Effector memory CD4-positive, alpha-beta T cell (primary cell): Measurements from ENCODE around the gene FADS1.

ENCODE experiments used
- DNase-seq, 3 donors: peaks; one replicate each; pipeline ENCODE4 v3.0.0-alpha.2; 2020
- H3K27ac ChIP-seq: 2 replicates; pipeline ENCODE4 v1.7.0; 2013; ENCODE audit warnings: mild to moderate bottlenecking, low read length, moderate library complexity; ENCODE audit not compliant: insufficient read depth, poor library complexity, severe bottlenecking
- H3K27me3 ChIP-seq: replicated peaks from 2 replicates; pipeline ENCODE4 v1.7.0; 2013; ENCODE audit warnings: mild to moderate bottlenecking, low read length; ENCODE audit not compliant: insufficient read depth, control insufficient read depth, poor library complexity, severe bottlenecking
- H3K36me3 ChIP-seq: 2 replicates; pipeline ENCODE4 v1.7.0; 2013; ENCODE audit warnings: mild to moderate bottlenecking, low read length, moderate library complexity; ENCODE audit not compliant: control insufficient read depth, insufficient read depth
- H3K4me1 ChIP-seq: 2 replicates; pipeline ENCODE4 v1.7.0; 2013; ENCODE audit warnings: low read length, mild to moderate bottlenecking; ENCODE audit not compliant: control insufficient read depth, insufficient read depth, poor library complexity, severe bottlenecking
- H3K4me3 ChIP-seq: 2 replicates; pipeline ENCODE4 v1.7.0; 2013; ENCODE audit warnings: low read length, low read depth, mild to moderate bottlenecking; ENCODE audit not compliant: insufficient read depth, poor library complexity, severe bottlenecking
- H3K9me3 ChIP-seq: 2 replicates; pipeline ENCODE4 v1.7.0; 2013; ENCODE audit warnings: mild to moderate bottlenecking, low read length, moderate library complexity; ENCODE audit not compliant: control insufficient read depth

FADS1 gene

DNA sequence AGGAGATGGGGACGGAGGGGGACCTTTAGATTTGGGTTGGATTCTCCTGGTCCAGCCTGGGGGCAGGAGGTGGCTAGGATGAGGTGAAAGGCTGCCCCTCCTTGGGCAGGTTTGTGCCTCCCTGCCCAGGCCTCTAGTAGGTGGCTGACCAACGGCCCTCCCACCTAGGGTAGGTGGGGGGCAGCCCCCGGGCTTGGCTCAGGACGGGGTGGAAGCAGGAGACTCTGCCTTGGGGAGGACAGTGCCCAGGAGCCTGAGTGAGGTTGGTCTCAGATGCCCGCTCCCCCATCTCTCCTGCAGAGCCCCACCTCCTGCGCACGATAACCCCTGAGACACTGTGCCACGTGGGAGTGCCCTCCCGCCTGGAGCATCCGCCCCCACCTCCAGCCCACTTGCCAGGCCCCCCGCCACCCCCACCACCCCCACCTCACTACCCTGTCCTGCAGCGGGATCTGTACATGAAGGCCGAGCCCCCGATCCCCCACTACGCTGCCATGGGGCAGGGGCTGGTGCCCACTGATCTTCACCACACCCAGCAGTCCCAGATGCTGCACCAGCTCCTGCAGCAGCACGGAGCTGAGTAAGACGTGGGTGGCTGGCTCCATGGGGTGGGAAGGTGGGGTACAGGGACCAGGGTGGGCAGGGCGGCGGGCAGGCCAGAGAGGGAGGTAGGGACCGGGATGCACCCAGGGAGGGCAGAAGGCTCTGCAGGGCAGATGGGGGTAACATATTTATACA, 46.7 kb downstream of the FADS1 start:
- no peak overlapping the region for H3K27ac ChIP-seq
- H3K4me1 ChIP-seq: peaks cover 11% of the 10 kb centered on the region
- DNase-seq: no peak
- no peak overlapping the region for H3K4me3 ChIP-seq
- H3K27me3 ChIP-seq: no peaks in the 10 kb centered on the region
- no peaks in the 10 kb centered on the region for H3K36me3 ChIP-seq
- no peaks in the 10 kb centered on the region for H3K9me3 ChIP-seq

DNA sequence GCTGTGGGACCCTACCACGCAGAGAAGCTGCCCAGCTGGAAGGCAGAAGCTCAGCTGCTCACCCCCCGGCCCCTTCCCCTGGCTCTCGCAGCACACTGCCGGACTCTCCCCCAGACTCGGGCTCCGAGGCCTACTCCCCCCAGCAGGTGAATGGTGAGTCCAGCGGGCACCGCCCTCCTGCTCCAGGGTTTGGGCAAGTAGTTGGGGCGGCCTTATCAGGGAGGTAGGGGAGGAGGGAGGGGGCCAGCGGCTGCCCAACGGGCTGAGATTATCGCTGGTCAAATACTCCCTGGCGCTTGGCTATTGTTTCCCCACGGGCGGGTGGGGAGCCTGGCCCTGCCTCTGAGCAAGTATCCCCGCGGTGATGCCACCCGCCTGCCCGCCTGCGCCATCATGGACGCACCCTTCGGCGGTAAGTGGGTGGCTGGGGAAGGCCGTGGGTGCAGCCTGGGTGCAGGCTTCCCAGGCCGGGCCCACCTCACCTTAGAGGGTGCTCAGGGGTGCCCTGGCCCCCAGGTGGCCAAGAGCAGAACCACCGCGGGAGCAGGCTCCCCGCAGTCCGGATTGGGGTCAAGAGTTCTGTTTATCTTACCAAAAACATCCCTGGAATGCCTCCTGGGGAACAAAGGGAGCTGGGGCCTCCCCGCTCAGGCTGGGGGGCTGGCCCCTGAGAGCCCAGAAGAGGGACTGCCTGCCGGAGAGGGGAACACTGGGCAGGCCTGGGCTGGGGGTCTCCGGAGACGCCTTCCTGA, 47.5 kb downstream of the FADS1 start:
- Histone ChIP-seq H3K36me3 (no peaks in the 10 kb centered on the region), H3K4me3 (no peak overlapping the region), H3K27ac (no peak overlapping the region), H3K4me1 (peaks cover 11% of the 10 kb centered on the region), H3K27me3 (no peaks in the 10 kb centered on the region), H3K9me3 (no peaks in the 10 kb centered on the region)
- no peak for DNase-seq

- no peak for DNase-seq
- no peaks in the 10 kb centered on the region for H3K9me3 ChIP-seq
Measured at GRCh38 chr11:61768376-61769076, 48.3 kb downstream of the FADS1 start.

GRCh38 chr11:61766353-61766841, 50.4 kb downstream of the FADS1 start:
- H3K9me3 ChIP-seq: no peaks in the 10 kb centered on the region
- no peaks in the 10 kb centered on the region for H3K27me3 ChIP-seq
- H3K4me1 ChIP-seq: no peaks in the 10 kb centered on the region
- H3K36me3 ChIP-seq: no peaks in the 10 kb centered on the region
- no peak overlapping the region for H3K4me3 ChIP-seq
- DNase-seq: no peak
- H3K27ac ChIP-seq: no peak overlapping the region

More at GRCh38 chr11:61768376-61769076, 48.3 kb downstream of the FADS1 start:
- no peaks in the 10 kb centered on the region for H3K36me3 ChIP-seq
- H3K4me1 ChIP-seq: peaks cover 11% of the 10 kb centered on the region
- no peak overlapping the region for H3K4me3 ChIP-seq
- H3K27ac ChIP-seq: no peak overlapping the region
- no peaks in the 10 kb centered on the region for H3K27me3 ChIP-seq

- Histone ChIP-seq H3K27ac (no peak overlapping the region), H3K4me3 (no peak overlapping the region), H3K9me3 (no peaks in the 10 kb centered on the region), H3K36me3 (no peaks in the 10 kb centered on the region), H3K27me3 (no peaks in the 10 kb centered on the region), H3K4me1 (no peaks in the 10 kb centered on the region)
- no peak for DNase-seq
Measured at GRCh38 chr11:61765550-61766253, 51.1 kb downstream of the FADS1 start.

GRCh38 chr11:61764606-61765260, 52.1 kb downstream of the FADS1 start:
- Histone ChIP-seq H3K9me3 (no peaks in the 10 kb centered on the region), H3K36me3 (no peaks in the 10 kb centered on the region), H3K27me3 (no peaks in the 10 kb centered on the region), H3K4me1 (no peaks in the 10 kb centered on the region), H3K27ac (no peak overlapping the region), H3K4me3 (no peak overlapping the region)
- DNase-seq: no peak

DNA sequence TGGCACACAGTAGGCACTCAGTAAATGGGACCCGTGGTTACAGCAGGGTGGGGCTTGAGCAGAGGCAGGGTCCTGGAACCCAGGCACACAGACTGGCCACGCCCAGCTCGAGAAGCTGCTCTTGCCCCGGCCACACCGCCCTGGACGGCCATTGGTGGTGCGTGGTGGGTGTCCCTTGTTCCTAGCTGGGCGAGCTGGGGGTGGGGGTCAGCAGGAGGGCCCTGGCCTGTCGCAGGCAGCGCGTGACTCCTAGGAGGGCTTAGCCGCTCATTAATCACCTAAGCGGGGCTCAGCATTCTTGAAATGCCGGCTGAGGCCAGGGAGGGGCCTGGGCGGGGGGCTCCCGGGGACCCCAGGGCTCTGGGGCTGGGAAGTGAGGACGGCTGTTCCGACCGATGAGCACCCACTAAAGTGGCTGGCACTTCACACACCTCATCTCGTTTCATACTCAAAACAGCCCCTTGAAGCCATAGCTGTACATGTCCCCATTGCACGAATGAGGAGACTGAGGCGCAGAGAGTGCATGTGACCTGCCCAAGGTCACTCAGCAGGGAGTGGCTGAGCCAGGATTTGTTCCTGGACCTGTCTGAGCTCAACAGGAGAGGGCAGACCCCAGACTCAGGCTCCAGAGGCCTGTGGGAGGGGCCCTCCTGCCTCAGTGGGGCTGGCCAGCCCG, 52.7 kb downstream of the FADS1 start:
- Histone ChIP-seq H3K9me3 (no peaks in the 10 kb centered on the region), H3K4me1 (no peaks in the 10 kb centered on the region), H3K36me3 (no peaks in the 10 kb centered on the region), H3K4me3 (no peak overlapping the region), H3K27ac (no peak overlapping the region), H3K27me3 (no peaks in the 10 kb centered on the region)
- no peak for DNase-seq

DNA sequence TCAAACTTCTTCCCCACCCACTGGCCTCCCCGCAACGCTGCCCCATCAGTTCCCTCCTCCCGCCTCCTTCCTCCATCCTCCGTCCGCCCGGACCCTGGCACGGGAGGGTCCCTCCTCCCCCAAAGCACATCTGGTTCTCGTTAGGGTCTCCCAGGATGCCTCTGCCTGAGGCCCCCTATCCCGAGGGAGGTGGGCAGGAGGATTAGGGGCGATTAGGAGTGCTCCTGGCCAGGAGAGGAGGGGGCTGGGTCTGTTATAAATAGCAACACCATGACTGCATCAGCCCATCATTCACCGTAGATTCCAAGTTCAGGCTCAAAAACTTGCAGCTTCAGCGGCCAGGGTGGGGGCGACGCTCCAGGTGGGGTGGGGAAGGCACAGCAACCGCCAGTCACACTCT, 54.0 kb downstream of the FADS1 start:
- no peaks in the 10 kb centered on the region for H3K36me3 ChIP-seq
- H3K27me3 ChIP-seq: no peaks in the 10 kb centered on the region
- H3K27ac ChIP-seq: no peak overlapping the region
- H3K4me1 ChIP-seq: no peaks in the 10 kb centered on the region
- no peak for DNase-seq
- no peak overlapping the region for H3K4me3 ChIP-seq
- H3K9me3 ChIP-seq: no peaks in the 10 kb centered on the region

GRCh38 chr11:61762223-61762615, 54.6 kb downstream of the FADS1 start:
- Histone ChIP-seq H3K9me3 (no peaks in the 10 kb centered on the region), H3K36me3 (no peaks in the 10 kb centered on the region), H3K4me1 (no peaks in the 10 kb centered on the region), H3K4me3 (no peak overlapping the region), H3K27me3 (no peaks in the 10 kb centered on the region), H3K27ac (no peak overlapping the region)
- DNase-seq: no peak
